Activated T-cell treated with anti-CD3 and anti-CD28 coated beads for 48 hours (primary cell): ENCODE data around the gene MESP2.
A peak's percentile ranks its signal among the peaks of the same experiment; 100 is the strongest.

Experiments used
- DNase-seq: peaks from one replicate; pipeline ENCODE4 v3.0.0-alpha.2; 2020; ENCODE audit warnings: low read depth

MESP2 gene, protein sequence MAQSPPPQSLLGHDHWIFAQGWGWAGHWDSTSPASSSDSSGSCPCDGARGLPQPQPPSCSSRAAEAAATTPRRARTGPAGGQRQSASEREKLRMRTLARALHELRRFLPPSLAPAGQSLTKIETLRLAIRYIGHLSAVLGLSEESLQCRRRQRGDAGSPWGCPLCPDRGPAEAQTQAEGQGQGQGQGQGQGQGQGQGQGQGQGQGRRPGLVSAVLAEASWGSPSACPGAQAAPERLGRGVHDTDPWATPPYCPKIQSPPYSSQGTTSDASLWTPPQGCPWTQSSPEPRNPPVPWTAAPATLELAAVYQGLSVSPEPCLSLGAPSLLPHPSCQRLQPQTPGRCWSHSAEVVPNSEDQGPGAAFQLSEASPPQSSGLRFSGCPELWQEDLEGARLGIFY

DNA sequence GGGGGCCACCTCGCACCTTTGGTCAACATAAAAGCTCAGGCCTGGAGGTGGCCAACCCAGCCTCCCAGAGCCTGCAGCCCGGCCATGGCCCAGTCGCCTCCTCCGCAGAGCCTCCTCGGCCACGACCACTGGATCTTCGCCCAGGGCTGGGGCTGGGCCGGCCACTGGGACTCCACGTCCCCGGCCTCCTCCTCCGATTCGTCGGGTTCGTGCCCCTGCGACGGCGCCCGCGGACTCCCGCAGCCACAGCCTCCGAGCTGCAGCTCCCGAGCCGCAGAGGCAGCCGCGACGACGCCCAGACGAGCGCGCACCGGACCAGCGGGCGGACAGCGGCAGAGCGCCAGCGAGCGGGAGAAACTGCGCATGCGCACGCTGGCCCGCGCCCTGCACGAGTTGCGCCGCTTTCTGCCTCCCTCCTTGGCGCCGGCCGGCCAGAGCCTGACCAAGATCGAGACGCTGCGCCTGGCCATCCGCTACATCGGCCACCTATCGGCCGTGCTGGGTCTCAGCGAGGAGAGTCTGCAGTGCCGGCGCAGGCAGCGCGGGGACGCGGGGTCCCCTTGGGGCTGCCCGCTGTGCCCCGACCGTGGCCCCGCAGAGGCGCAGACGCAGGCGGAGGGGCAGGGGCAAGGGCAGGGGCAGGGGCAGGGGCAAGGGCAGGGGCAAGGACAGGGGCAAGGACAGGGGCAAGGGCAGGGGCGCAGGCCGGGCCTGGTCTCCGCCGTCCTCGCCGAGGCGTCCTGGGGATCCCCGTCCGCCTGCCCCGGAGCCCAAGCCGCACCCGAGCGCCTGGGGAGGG lies at the start of gene MESP2:
Gene MESP2 (plus strand): TSS at position 59 of the 799 bp plus-strand sequence. CDS start 26 bp downstream, at position 85.
- DNase-seq: peak; percentile 60

GRCh38 chr15:89728254-89728653 lies 47.9 kb upstream of the MESP2 start:
- no peak for DNase-seq

- no peak for DNase-seq
These were observed 44.9 kb upstream of the MESP2 start for GRCh38 chr15:89731275-89731674.

DNA sequence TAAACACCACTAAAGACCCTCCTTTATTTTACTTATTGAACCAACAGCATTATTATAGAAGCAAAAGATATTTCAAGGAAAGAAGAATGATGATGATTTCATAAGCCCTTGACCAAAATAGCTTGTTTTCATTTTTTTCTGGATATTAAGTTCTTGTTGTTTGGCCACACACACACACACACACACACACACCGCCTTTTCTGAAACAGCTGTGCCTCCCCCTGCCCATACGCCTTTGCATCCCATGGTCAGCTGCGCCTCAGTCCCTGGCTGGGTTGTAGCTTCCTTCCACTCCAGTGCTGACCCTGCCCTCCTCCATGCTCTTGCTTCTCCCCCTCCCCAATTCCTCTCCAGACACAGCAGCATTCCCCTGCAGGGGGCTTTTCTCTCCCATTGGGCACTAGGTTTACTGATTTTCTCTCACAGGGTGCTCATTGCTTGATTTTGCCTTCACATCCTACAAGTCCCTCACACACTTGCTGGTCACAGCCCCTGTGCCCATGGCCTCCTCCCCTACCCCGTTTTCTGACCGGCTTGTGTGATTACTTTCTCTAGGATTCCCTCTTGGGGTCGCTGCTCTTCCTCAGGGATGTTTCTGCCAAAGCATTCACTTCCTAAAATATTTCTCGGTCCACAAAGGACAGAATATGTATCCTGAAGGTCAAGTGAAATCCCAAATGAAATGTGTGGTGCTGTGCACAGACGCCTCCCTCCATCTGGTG lies 43.5 kb upstream of the MESP2 start:
- DNase-seq: no peak

GRCh38 chr15:89735773-89736172 lies 40.4 kb upstream of the MESP2 start:
- no peak for DNase-seq

DNA sequence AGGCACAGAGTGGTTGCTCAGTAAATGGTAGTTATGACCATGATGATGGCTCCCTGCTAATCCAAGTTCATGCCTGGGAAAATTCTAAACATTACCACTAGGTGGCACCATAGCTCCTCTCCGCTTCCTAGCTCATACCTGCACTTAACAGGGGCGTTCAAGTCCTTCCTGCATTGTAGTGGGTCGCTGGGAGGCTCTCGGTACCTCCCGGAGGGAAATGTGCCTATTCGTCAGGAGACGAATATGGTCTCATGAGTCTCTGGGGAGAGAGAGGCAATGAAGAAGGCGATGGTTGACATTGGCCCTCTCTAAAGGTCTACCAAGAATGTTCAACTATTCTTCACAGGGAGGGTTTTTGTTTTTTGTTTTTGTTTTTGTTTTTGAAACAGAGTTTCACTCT lies 36.0 kb upstream of the MESP2 start:
- peak; percentile 18 for DNase-seq

- DNase-seq: no peak
These were observed 33.1 kb upstream of the MESP2 start for GRCh38 chr15:89743011-89743410.

DNA sequence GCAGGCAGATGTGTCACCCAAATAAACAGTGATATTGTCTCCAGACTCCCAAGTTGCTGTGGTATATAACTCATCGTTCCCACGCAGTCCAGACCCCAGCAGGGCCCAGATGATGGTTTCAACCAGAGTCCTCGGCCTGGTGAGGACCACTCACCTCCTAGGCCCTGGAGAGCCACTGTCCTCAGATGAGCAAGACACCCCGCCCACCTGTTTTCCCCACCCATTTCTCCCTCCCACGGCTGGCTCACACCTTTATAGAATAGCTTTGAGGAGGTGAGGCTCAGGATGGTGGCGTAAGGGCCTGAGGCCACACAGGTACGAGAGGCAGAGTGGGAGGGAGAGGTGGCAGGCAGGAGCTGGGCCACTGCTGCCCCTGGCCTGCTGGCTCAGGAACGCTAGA lies 32.5 kb upstream of the MESP2 start:
- no peak for DNase-seq

DNA sequence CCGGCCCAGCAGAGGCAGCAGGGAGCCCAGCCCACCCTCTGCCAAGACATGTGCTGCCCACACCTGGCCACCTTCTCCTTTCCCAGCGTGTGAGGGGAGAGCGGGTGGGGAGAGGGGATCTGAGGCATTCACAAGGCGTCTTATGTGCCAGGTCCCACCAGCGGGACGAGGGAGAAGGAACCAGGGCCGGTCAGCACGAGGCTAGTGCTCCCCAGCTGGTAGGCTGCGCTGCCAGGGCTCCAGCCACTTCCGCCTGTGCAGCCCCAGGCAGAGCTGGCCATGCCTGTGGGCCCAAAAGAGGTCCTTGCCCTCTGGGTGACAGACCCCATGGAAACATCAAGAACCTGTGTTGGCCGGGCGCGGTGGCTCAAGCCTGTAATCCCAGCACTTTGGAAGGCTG lies 31.0 kb upstream of the MESP2 start:
- no peak for DNase-seq

DNA sequence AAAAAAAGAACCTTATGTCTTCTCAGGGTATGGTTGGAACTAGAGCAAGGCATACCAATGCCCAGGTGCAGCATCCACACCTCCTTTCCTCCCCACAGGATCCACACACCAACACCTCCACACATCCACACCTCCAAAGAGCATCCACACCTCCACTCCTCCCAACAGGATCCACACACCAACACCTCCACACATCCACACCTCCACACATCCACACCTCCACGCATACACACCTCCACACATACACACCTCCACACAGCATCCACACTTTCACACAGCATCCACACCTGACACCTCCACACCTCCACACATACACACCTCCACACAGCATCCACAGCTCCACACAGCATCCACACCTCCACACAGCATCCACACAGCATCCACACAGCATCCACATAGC lies 30.4 kb upstream of the MESP2 start:
- no peak for DNase-seq

- DNase-seq: no peak
These were observed 29.7 kb upstream of the MESP2 start for GRCh38 chr15:89746386-89746780.

GRCh38 chr15:89747708-89748682 lies 28.1 kb upstream of the MESP2 start:
- DNase-seq: no peak

- DNase-seq: no peak
These were observed 27.1 kb upstream of the MESP2 start for GRCh38 chr15:89749054-89749453.

- DNase-seq: no peak
These were observed 26.6 kb upstream of the MESP2 start for GRCh38 chr15:89749526-89749925.

DNA sequence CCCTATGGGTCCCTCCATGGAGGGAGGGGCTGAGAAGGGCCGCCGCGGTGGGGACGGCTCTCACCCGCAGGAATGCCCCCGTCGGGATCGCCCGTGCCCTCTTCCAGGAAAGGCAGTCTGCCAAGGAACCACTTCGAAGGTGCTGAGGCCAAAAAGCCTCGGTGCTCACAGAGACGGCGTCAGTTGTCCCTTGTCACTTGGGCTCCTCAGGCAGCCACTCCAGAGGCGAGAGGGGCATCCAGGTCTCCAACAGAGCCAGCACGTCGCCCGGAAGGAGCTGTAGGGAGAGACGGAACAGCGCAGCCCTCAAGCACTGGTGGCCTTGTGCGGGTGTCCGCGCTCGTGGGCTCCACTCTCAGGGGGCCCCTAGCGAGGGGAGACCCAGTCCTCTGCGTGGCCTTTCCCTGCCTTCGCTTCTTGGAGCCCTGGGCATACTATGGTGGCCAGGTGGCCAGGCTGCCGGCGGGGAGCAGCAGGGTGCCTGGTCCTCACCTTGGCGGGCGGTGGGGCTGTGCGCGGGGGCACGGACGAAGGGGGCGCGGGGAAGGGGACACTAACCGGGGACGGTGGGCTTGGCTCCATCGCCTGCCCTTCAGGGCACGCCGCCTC lies 26.1 kb upstream of the MESP2 start:
- DNase-seq: peak; percentile 12

DNA sequence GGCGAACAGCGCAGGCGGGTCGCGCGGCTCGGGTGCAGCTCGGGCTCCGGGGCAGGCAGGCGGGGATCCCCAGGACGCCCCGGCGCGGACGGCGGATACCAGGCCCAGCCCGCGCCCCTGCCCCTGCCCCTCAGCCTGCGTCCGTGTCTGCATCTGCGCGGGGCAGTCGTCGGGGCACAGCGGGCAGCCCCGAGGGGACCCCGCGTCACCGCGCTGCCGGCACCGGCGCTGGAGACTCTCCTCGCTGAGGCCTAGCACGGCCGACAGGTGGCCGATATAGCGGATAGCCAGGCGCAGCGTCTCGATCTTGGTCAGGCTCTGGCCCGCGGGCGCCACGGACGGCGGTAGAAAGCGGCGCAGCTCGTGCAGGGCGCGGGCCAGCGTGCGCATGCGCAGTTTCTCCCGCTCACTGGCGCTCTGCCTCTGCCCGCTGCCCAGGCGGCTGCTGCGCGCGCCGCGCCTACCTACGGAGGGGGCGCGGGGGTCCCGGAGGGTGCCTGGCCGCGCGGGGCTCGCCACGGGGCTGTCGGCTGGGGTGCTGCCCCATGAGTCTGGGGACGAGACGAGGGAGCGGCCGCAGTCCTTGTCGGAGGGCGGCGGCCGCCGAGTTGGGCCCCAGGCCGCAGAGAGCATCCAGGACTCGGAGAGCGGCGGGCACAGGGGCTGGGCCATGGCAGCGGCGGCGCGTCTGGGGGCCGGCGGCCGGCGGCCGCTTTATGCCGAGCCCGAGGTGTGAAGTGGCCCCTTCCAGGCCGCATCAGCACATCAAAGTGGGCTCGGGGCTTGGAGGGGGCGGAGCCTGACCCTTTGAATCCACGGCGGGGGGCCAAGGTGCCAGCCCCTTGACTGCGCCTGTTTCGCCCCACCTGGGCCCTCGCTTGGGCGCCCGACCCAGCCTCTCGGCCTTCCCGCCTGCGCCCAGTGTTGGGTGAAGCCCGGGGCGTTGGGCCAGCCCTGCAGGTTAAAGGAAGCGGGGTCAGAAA lies 25.3 kb upstream of the MESP2 start, which contains the start of gene MESP1:
Gene MESP1 (minus strand): TSS at position 690 of the 983 bp plus-strand sequence. CDS start 18 bp downstream, at position 672.
- DNase-seq: peak; percentile 87

DNA sequence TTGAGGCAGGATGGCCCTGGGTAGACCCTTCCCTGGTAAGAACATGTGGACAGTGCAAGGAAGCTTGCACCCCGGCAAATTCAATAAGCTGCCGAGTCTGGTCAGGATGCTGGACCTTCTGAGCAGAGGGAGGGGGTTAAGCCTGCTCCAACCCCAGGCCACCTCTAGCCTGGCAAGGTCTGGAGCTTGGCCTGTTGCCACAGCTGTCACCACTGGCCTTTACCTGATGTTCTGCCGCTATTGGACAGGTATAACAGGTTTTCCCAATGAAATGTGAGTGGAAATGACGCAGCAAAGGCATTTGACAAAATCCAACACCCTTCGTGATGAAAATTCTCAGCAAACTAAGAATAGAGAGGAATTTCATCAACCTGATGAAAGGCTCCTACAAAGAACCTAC lies 24.4 kb upstream of the MESP2 start:
- DNase-seq: no peak

DNA sequence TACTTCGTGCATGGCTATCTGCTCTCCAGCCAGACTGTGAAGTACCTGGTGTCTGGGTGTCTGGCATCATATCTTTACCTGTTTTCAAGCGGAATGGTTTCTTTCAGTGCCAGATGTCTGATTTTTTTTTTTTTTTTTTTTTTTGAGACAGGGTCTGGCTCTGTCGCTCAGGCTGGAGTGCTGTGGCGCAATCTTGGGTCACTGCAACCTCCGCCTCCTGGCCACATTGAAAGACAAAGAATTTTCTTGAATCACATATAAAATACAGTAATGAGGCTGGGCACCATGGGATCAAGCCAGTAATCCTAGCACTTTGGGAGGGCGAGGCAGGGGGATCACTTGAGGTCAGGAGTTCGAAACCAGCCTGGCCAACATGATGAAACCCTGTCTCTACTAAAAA lies 22.3 kb upstream of the MESP2 start:
- DNase-seq: no peak

DNA sequence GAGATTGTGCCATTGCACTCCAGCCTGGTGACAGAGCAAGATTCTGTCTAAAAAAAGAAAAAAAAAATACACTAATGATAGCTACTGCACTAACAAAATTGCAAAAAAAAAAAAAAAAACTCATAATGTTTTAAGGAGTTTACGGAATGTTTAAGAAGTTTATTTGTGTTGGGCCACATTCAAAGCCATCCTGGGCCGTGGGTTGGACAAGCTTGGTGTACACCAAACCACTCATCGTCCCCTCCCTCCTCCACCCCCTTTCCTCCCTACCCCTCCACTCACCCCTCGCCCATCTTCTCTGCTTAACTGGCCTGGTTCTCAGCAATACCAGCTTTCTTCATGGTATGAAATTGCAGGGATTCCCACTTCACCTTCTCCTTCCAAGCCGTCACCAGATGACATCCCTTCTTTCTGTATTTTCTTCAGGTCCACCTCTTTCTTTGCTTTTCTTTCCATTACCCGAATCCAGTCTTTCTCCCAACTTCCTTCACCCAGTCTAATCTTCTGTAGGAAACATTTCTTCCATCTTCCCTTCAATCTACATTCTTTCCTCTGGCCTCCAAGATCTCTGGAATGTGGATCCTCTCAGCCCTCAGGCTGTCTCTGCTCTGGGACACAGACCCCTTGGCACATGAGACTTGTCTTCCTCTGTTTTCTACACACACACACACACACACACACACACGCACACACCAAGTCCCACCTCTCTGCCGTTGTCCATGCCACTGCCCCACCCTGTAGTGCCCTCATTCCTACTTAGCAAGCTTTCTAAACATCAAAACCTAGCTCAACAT lies 21.6 kb upstream of the MESP2 start:
- DNase-seq: no peak
